Uterus (tissue), 4 donors: ENCODE data around the gene STRBP. TPM values are rescaled to one million over a fixed set of nuclear protein-coding genes. Genes with fewer than 3 reads are reported as not detected.

Experiments used
- DNase-seq, 2 donors: peaks; one replicate each; pipeline ENCODE4 v3.0.0-alpha.2; 2019 to 2020
- H3K27ac ChIP-seq, 2 donors: fragments of 200-600 bp; sonication (generic); 1 replicate in 1 of 2; 2 replicates in 1 of 2; pipeline ENCODE4 v1.5.1; 2016 to 2018
- H3K27me3 ChIP-seq, 2 donors: fragments of 200-600 bp; sonication (generic); one replicate each; pipeline ENCODE4 v1.5.1; 2018 to 2019; ENCODE audit warnings: control low read depth in 1 of 2
- H3K36me3 ChIP-seq, 2 donors: fragments of 200-600 bp; sonication (generic); one replicate each; pipeline ENCODE4 v1.5.1; 2019; ENCODE audit warnings: control low read depth in 1 of 2
- H3K4me1 ChIP-seq, 2 donors: fragments of 200-600 bp; sonication (generic); one replicate each; pipeline ENCODE4 v1.5.1; 2018 to 2019; ENCODE audit warnings: control low read depth in 1 of 2
- H3K4me3 ChIP-seq, 2 donors: fragments of 200-600 bp; sonication (generic); 1 replicate in 1 of 2; 2 replicates in 1 of 2; pipeline ENCODE4 v1.5.1; 2018 to 2019; ENCODE audit warnings: mild to moderate bottlenecking in 1 of 2
- H3K9me3 ChIP-seq, 2 donors: fragments of 200-600 bp; sonication (generic); one replicate each; pipeline ENCODE4 v1.5.1; 2019; ENCODE audit warnings: control low read depth in 1 of 2
- CTCF ChIP-seq, 4 experiments: fragments of 200-600 bp in 2 of 4; fragments of 450-650 bp in 2 of 4; sonication (generic) in 2 of 4; IDR thresholded peaks; one replicate each; pipeline ENCODE4 v1.5.1; 2016 to 2019; ENCODE audit warnings: antibody characterized with exemption in 4 of 4, mild to moderate bottlenecking in 2 of 4, moderate library complexity in 1 of 4
- POLR2A ChIP-seq, 2 donors: fragments of 450-650 bp; IDR thresholded peaks; one replicate each; pipeline ENCODE4 v1.6.1; 2016; ENCODE audit warnings: antibody characterized with exemption in 2 of 2, mild to moderate bottlenecking in 1 of 2, moderate library complexity in 1 of 2
- intact Hi-C: fragments of 100-400 bp; cut with DNase I; formaldehyde crosslinking; loops from one replicate; pipeline ENCODE4 v1.15.1; 2023; ENCODE audit warnings: low total_unique reads
- total RNA-seq, 4 donors: library from RNA; depleted of rRNA in 3 of 4; stranded (reverse); fragments of >200 nt in 3 of 4; gene quantifications; one replicate each; pipeline versions ENCODE4 v1.1.0 to v1.2.4, GENCODE V29; 2014 to 2023
- donor health status: DM: yes; HTN: yes; CAD: no.

The STRBP gene
- total RNA-seq, 4 donors from 2014 or later = 3.3 to 28.2 (median 16.3) TPM

- Histone ChIP-seq H3K9me3 (no peaks in the 10 kb centered on the region), H3K27ac (no peak overlapping the region), H3K36me3 (no peaks in the 10 kb centered on the region), H3K27me3 (no peaks in the 10 kb centered on the region), H3K4me3 (no peak overlapping the region), H3K4me1 (no peaks in the 10 kb centered on the region)
- DNase-seq = no peak
- TF ChIP-seq POLR2A (IDR thresholded peaks at IDR 0.05) (no peak), CTCF (IDR thresholded peaks at IDR 0.05) (no peak)
- intact Hi-C loops = no loop called here
Measured at GRCh38 chr9:123099548-123099947, 168.8 kb downstream of the STRBP start.

GRCh38 chr9:123099042-123099441 is 169.3 kb downstream of the STRBP start:
- intact Hi-C loops = no loop called here
- TF ChIP-seq CTCF (IDR thresholded peaks at IDR 0.05) (no peak), POLR2A (IDR thresholded peaks at IDR 0.05) (no peak)
- Histone ChIP-seq H3K27ac (no peak overlapping the region), H3K4me1 (no peaks in the 10 kb centered on the region), H3K4me3 (no peak overlapping the region), H3K9me3 (no peaks in the 10 kb centered on the region), H3K27me3 (no peaks in the 10 kb centered on the region), H3K36me3 (no peaks in the 10 kb centered on the region)
- no peak for DNase-seq

- no peak overlapping the region for H3K4me3 ChIP-seq
- no peak for DNase-seq
- H3K27ac ChIP-seq = no peak overlapping the region
- H3K4me1 ChIP-seq = no peaks in the 10 kb centered on the region
- no peaks in the 10 kb centered on the region for H3K27me3 ChIP-seq
- TF ChIP-seq CTCF (IDR thresholded peaks at IDR 0.05) = no peak
- no peak for TF ChIP-seq POLR2A (IDR thresholded peaks at IDR 0.05)
- no peaks in the 10 kb centered on the region for H3K36me3 ChIP-seq
- intact Hi-C loops = no loop called here
- H3K9me3 ChIP-seq = no peaks in the 10 kb centered on the region
Measured at GRCh38 chr9:123098096-123098459, 170.3 kb downstream of the STRBP start.

- intact Hi-C loops = no loop called here
- Histone ChIP-seq H3K4me1 (no peaks in the 10 kb centered on the region), H3K4me3 (no peak overlapping the region), H3K27me3 (no peaks in the 10 kb centered on the region), H3K27ac (no peak overlapping the region), H3K36me3 (no peaks in the 10 kb centered on the region), H3K9me3 (no peaks in the 10 kb centered on the region)
- TF ChIP-seq POLR2A (IDR thresholded peaks at IDR 0.05) = no peak
- TF ChIP-seq CTCF (IDR thresholded peaks at IDR 0.05) = no peak
- no peak for DNase-seq
Measured at GRCh38 chr9:123097430-123098095, 170.8 kb downstream of the STRBP start.

GRCh38 chr9:123096987-123097386 is 171.4 kb downstream of the STRBP start:
- Histone ChIP-seq H3K27me3 (no peaks in the 10 kb centered on the region), H3K36me3 (no peaks in the 10 kb centered on the region), H3K27ac (no peak overlapping the region), H3K4me1 (no peaks in the 10 kb centered on the region), H3K9me3 (no peaks in the 10 kb centered on the region), H3K4me3 (no peak overlapping the region)
- no peak for DNase-seq
- intact Hi-C loops = no loop called here
- TF ChIP-seq CTCF (IDR thresholded peaks at IDR 0.05) (no peak), POLR2A (IDR thresholded peaks at IDR 0.05) (no peak)
